ENCODE results near the gene CNP.

The CNP gene

GRCh38 chr17:41972571-41973407 is 6.2 kb downstream of the CNP start:
- no peak for DNase-seq (ENCODE audit: low read depth)

- DNase-seq (ENCODE audit: low read depth) = no peak
These were observed 6.8 kb downstream of the CNP start for GRCh38 chr17:41973408-41973811.

GRCh38 chr17:41974031-41974430 is 7.4 kb downstream of the CNP start:
- no peak for DNase-seq (ENCODE audit: low read depth)

- DNase-seq (ENCODE audit: low read depth) = no peak
These were observed 8.1 kb downstream of the CNP start for GRCh38 chr17:41974658-41975057.

- peak; percentile 22 for DNase-seq (ENCODE audit: low read depth)
These were observed 8.8 kb downstream of the CNP start for GRCh38 chr17:41975099-41976083.

GRCh38 chr17:41976142-41976768 is 9.7 kb downstream of the CNP start:
- DNase-seq (ENCODE audit: low read depth) = no peak

GRCh38 chr17:41977991-41978390 is 11.4 kb downstream of the CNP start:
- DNase-seq (ENCODE audit: low read depth) = no peak

- DNase-seq (ENCODE audit: low read depth) = peak; percentile 36
These were observed 15.6 kb downstream of the CNP start for GRCh38 chr17:41982026-41982760.

- no peak for DNase-seq (ENCODE audit: low read depth)
These were observed 17.9 kb downstream of the CNP start for GRCh38 chr17:41984454-41984853.

- DNase-seq (ENCODE audit: low read depth) = no peak
These were observed 19.3 kb downstream of the CNP start for GRCh38 chr17:41985919-41986318.

- DNase-seq (ENCODE audit: low read depth) = no peak
These were observed 20.0 kb downstream of the CNP start for GRCh38 chr17:41986634-41987033.

- DNase-seq (ENCODE audit: low read depth) = no peak
These were observed 21.0 kb downstream of the CNP start for GRCh38 chr17:41987642-41988041.

- no peak for DNase-seq (ENCODE audit: low read depth)
These were observed 21.8 kb downstream of the CNP start for GRCh38 chr17:41988418-41988817.

- DNase-seq (ENCODE audit: low read depth) = no peak
These were observed 23.3 kb downstream of the CNP start for GRCh38 chr17:41989702-41990419.

- DNase-seq (ENCODE audit: low read depth) = peak; percentile 23
These were observed 26.0 kb downstream of the CNP start for GRCh38 chr17:41992576-41992975.

GRCh38 chr17:41996855-41997164 is 30.2 kb downstream of the CNP start:
- no peak for DNase-seq (ENCODE audit: low read depth)

GRCh38 chr17:41998497-41998896 is 31.9 kb downstream of the CNP start:
- no peak for DNase-seq (ENCODE audit: low read depth)

- no peak for DNase-seq (ENCODE audit: low read depth)
These were observed 34.0 kb downstream of the CNP start for GRCh38 chr17:42000413-42001133.

GRCh38 chr17:42001729-42002128 is 35.1 kb downstream of the CNP start:
- no peak for DNase-seq (ENCODE audit: low read depth)

GRCh38 chr17:42002175-42002791 is 35.7 kb downstream of the CNP start:
- DNase-seq (ENCODE audit: low read depth) = no peak
